Activated CD4-positive, alpha-beta T cell treated with anti-CD3 and anti-CD28 coated beads, Interleukin-10, Interleukin-2, amounts not matched to agents 100 ng/mL and 50 ng/mL, durations not matched to agents 16 hours and 8 hours (primary cell): ENCODE measurements around the gene ESYT2.

Experiments used
- DNase-seq: peaks from one replicate; pipeline ENCODE4 v3.0.0-alpha.2; 2020

ESYT2 gene

DNA sequence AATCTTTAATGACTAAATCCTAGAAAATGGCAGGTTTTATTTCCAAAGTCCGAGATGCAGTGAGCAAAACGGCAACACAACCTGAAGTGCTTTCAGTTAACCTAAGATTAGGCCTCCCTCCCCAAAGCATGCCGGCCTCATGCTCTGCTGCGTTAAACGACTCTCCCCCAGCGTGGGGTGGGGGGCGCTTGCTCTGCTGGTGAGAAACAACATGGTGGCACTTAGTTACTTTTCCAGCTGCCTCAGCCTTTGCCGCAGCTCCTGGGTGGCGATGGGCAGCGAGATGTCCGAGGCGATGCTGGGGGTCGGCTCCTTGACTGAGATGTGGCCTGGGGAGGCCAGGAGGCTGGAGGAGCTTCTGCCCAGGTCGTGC lies 88.0 kb downstream of the ESYT2 start:
- DNase-seq: no peak

DNA sequence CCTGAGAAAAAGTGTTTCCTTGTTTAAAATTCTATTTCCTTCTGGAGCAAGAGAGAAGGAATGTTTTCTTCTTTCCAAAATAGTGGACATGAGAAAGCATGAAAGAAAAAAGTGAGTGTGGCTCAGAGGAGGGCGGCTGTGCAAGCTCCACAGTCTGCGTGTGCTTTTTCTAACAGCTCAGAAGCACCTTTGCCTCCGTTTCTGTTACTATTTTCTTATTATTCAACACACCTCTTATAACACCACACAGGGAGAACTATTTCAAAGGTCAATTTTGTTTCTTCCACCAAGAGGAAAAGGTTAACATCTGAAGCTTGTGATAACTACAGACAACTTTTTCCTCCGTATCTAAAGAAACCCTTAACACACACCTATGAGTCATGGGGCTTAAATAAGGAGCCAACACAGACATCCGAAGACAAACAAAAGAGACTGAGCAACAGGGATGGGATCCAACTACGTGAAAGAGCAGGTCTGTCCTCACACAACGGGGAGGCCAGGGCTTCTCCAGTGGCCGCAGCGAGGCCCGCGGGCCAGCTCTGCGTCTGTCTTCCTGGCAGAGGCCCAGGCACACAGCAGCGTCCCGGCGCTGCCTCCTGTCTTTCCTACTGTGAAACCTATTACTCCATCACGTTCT lies 88.5 kb downstream of the ESYT2 start:
- DNase-seq: no peak

- DNase-seq: no peak
Observed at GRCh38 chr7:158740013-158740656, 89.2 kb downstream of the ESYT2 start.

DNA sequence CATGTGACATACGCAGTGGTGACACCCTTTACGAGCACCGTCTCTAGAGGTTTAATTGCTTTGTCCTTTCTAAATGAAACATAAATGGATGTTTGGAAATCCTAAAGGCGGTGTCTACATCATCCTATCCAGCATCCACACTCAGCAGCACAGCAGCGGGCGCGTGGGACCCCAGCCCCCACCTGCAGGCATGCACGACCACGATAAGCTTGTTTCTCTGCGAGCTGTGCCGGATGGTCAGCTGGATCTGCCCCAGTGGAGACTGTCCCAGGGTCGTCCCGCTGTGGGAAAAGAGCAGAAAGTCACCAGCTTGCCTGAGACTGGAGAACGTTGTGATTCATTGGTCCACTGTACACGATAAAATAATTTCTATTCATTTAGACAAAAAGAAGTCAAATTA lies 90.5 kb downstream of the ESYT2 start:
- DNase-seq: no peak

DNA sequence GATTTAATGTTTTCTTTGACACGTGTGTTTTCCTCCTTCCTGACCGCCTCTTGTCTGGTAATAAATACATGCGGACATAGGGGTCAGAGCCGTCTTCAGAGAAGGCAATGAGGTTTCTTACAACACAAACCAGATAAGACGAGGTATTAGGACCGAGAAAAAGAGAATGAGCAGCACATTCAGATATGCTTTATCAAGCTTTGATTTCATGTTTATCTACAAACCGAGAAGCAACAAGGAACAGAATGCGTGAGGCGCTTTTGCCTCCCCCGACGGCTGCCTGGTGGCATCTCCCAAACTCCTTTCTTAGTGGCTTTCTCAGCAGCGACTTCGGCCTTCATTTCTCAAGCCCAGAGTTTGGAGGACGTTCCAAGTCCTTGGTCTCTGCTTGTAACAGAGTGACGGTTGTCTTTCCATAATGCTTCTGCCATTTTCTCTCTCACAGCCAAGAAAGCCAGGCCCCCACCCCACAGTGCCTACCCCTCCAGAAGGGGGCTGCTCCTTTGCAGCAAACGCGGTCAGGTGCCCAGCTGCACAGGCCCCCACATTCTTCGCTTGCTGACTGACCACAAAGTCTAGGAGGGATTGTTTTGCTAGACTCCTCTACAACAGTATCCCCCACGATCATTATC lies 92.1 kb downstream of the ESYT2 start:
- DNase-seq: no peak

DNA sequence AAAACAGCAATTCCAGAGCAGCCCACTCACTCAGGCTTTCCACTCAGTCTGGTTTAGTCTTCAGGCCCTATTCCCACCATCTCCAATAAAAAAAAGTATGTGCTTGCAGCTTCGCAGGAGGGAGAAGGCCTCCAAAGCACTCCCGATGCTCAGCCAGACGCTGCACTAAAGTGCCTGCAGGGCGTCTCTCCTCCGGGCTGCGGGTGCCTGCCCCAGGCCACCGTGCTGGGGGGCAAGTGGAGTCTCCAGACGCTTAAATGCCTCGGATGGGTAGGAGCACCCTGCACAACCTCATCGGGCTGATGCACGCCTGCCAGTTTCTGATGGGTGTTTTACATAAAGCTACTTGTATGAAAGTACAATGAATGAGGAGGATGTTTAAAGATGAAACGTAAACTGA lies 93.4 kb downstream of the ESYT2 start:
- DNase-seq: no peak

DNA sequence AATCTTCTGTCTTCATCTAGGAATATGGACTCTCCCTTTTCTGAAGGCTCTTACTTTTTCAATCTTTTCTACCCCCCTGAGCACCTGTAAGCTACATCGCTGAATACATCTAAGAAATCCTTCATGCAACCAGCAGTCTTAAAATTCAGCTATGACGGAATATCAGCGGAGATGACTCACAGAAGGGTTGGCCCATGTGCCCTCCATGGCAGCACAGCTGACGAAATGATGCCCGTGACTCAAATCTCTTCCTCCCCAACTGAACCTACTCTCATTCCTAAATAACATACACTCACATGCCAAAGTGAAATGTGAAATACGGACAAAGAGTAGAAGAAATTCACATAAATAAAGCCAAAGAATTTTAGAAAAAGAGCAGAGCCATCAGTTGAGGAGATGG lies 94.4 kb downstream of the ESYT2 start:
- no peak for DNase-seq

- no peak for DNase-seq
Observed at GRCh38 chr7:158733775-158734494, 95.4 kb downstream of the ESYT2 start.

DNA sequence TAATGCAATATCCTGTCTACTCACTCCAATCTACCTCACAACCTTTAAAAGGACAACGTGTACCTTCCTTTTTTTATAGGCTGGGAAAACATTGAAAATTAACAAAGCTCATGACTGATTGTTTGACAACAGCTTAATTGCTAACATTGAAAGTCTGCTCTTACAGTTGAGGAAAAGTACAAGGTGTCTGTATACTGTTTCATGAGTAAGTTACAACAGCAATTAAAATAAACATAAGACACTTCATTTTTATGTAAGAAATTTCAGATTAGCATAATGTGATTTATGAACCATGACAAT lies 96.1 kb downstream of the ESYT2 start:
- no peak for DNase-seq

DNA sequence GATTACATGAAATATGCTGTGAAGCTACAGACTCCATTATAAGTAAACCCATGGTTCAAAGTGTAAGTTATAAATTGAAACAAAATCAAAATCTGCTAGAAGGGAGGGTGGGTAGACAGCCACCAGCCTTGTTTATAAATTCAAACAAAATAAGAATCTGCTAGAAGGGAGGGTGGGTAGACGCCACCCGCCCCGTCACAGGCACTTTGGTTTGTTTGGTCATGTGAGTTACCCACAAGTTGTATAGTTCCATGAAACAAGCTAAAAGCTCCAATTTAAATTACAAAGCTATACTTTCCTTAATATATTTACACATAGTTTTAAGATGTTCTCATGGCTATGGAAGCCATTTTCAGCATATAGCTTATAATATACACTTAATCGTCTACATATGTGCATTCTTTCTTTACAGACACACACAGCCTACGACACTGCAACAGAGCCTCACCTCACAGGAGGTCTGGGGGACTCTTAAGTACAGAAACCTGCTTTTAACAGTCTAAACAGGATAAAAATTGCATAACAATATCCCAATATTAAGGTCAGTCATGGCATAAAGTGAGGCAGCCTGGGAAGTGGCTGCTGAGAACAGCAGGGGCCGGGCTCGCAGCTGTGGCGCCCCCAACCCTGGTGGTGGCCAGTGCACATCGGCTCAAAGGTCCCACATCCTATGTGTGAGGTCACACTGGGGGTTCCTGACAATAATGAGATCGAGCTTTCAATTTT lies 96.7 kb downstream of the ESYT2 start:
- DNase-seq: no peak

DNA sequence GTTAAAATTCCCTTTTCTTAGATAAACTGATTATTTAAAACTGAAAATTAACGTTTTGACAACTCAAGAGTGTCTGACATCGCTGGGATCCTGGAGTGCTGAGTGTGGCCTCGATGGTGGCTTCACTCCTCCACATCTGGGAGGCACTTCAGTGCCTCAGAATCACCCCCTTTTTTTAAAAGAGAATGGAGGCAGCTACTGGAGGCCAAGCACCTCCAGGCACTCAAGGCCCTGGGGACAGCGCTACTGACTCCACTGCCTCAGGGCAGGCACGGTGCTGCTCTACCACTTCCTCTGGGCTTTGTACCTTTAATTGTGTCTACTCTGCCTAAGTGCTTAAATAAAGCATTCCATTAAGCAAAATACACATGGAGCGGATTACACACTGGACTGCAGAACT lies 97.5 kb downstream of the ESYT2 start:
- no peak for DNase-seq

DNA sequence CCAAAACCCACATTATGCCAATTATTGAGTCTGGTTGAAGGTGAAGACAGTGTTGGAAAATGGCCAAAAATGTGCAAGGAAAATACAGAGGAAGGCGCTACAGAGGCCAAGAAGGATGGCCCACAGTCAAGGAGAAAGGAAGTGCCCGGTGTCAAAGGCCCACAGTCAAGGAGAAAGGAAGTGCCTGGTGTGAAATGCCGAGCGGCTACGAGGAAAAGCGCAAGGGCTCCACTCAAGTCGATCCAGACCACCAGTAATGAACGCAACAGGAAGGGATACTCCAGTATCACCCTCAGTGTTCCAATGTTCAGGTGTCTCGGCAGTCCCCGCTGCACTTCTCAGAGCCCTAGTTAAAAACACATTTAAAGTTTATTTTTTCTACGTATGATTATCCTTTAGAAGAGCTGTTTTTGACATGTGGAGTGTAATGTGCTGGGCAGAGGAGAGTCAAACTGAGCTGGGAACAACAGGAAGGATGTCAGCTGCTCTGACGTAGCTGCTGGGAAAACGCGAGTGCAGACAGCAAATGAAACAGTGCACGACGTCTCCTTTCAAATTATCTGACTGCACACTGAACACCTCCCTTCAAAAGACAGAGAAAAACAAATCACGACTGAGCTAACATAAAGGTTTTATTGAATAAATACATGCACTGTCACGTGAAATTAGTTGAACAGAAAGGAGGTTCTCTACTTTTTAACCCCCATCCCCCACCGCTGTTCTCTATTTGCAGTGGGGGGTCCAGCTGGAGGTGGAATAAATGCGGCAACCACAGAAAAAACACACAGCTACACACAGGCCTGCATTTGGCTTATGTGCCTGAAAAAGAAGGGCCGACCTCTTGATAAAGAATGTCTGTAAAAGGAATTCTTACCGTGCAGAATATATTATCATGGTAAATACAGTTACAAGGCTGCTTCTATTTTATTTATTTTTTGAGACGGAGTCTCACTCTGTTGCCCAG lies 98.6 kb downstream of the ESYT2 start:
- no peak for DNase-seq

- DNase-seq: no peak
Observed at GRCh38 chr7:158729646-158730382, 99.5 kb downstream of the ESYT2 start.

- no peak for DNase-seq
Observed at GRCh38 chr7:158728911-158729645, 100.2 kb downstream of the ESYT2 start.

DNA sequence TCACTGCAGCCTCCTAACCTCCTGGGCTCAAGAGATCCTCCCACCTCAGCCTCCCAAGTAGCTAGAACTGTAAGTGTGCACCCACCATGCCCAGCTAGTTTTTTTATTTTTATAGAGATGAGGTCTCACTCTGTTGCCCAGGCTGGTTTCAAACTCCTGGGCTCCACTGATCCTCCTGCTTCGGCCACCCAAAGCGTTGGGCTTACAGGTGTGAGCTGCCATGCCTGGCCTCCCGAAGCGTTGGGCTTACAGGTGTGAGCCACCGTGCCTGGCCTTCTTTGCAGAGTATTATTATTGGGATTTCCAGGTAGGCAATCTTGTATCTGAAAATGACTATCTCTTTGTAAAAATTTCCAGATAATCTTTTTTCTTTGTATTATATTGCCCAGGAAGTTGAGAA lies 101.6 kb downstream of the ESYT2 start:
- no peak for DNase-seq

DNA sequence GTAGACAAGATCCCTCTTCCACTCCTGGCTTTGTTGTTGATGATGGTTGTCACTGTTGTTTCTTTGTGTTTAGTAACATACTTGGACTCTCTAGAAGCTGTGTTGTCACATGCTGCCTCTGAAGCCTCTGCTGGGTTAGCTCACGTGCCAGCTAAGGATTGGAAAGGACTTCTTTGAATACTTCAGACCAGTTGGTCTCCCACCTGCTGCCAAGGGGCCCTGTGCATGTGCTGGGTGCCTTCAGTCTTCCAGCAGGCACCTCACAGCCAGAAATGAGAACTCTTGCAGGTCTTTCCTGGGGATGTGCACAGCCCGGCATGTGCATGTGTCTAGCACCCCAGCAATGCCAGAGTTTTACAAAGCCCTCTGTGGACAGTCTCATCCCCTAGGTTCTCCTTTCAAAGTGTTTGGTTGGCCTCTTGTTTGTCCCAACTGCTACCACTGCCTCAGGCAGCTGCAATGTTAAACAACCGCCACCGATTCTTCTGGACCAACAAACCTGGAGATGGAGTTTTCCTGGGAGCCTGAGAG lies 103.0 kb downstream of the ESYT2 start:
- DNase-seq: no peak

- DNase-seq: no peak
Observed at GRCh38 chr7:158725506-158725800, 103.9 kb downstream of the ESYT2 start.

GRCh38 chr7:158724658-158725505 lies 104.4 kb downstream of the ESYT2 start:
- no peak for DNase-seq

DNA sequence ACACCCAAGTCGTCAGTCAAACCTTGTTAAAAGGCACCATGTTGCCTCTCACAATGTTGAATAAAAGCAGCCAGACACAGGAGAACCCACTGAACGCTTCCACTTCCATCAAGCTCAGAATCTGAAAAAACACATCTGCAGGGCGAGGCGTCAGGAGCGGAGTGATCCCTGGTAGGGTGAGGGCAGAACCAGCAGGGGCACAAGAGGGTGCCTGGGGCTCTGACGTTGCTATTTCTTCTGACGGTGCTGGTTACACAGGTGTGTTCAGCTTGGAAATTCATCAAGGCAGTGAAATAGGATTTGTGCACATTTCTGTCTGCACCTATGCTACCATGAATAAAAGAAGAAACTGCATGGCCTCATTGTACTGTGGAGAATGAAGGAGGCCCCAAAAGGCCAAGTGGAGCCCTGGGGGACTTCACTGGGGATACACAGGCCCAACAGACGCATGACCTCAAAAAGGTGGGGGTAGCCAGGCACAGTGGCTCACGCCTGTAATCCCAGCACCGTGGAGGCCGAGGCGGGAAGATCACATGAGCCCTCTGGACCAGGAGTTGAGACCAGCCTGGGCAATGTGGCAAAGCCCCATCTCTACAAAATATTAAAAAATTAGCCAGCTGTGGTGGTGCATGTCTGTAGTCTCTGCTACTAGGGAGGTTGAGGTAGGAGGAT lies 105.5 kb downstream of the ESYT2 start:
- no peak for DNase-seq
